CMK (cell line): ENCODE results near the gene CFAP74.

Experiments
- DNase-seq: peaks from one replicate; pipeline ENCODE4 v3.0.0-alpha.2; 2010; ENCODE audit warnings: low read depth

The CFAP74 gene

GRCh38 chr1:1914101-1914970, 89.2 kb downstream of the CFAP74 start:
- no peak for DNase-seq

GRCh38 chr1:1911350-1912041, 92.1 kb downstream of the CFAP74 start:
- no peak for DNase-seq

GRCh38 chr1:1910651-1911331, 92.8 kb downstream of the CFAP74 start:
- DNase-seq: no peak

- no peak for DNase-seq
Observed at GRCh38 chr1:1910033-1910465, 93.5 kb downstream of the CFAP74 start.

GRCh38 chr1:1908506-1908791, 95.1 kb downstream of the CFAP74 start:
- no peak for DNase-seq

- no peak for DNase-seq
Observed at GRCh38 chr1:1907098-1907736, 96.4 kb downstream of the CFAP74 start.

GRCh38 chr1:1906185-1907097, 97.1 kb downstream of the CFAP74 start:
- DNase-seq: peak; percentile 67

- DNase-seq: no peak
Observed at GRCh38 chr1:1903224-1903623, 100.4 kb downstream of the CFAP74 start.

- no peak for DNase-seq
Observed at GRCh38 chr1:1901641-1902294, 101.8 kb downstream of the CFAP74 start.

- no peak for DNase-seq
Observed at GRCh38 chr1:1900883-1901640, 102.5 kb downstream of the CFAP74 start.

- DNase-seq: no peak
Observed at GRCh38 chr1:1899967-1900327, 103.6 kb downstream of the CFAP74 start.

- no peak for DNase-seq
Observed at GRCh38 chr1:1899266-1899966, 104.2 kb downstream of the CFAP74 start.

- DNase-seq: no peak
Observed at GRCh38 chr1:1898246-1898933, 105.2 kb downstream of the CFAP74 start.

GRCh38 chr1:1895456-1896336, 107.9 kb downstream of the CFAP74 start:
- no peak for DNase-seq

GRCh38 chr1:1895060-1895418, 108.5 kb downstream of the CFAP74 start:
- no peak for DNase-seq

- no peak for DNase-seq
Observed at GRCh38 chr1:1894354-1895059, 109.1 kb downstream of the CFAP74 start.

GRCh38 chr1:1893997-1894353, 109.6 kb downstream of the CFAP74 start:
- DNase-seq: no peak
